ENCODE measurements around the gene KNDC1.

The KNDC1 gene

DNA sequence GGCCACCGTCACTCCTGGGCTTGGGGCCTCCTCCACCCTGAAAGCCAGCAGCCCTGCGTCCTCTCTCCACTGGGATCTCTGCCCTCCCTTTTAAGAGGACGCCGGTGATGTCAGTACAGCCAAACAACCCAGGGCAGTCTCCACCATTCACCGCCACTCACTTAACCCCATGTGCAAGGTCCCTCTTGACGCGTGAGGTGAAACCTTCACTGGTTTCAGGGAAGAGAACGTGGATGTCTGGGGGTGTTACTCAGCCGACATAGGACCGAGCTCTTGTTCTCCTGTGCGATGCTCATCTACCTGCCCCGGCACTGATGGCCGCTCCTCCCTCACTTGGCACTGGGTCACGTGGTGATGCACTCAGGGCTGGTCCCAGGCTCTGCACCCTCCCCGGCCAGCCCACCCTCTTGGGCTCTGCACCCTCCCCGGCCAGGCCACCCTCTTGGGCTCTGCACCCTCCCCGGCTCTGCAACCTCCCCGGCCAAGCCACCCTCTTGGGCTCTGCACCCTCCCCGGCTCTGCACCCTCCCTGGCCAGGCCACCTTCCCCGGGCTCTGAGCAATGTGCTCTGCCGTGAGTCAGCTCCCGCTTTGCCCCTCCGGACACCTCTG, 36.2 kb upstream of the KNDC1 start:
- no peaks in the 10 kb centered on the region for H3K9me2 ChIP-seq (ENCODE audit: low read depth, low read length)
- no peaks in the 10 kb centered on the region for H3K36me3 ChIP-seq (ENCODE audit: insufficient read depth, low read length)
- no peak overlapping the region for H3K4me2 ChIP-seq (ENCODE audit: low read length)
- no peaks in the 10 kb centered on the region for H3K79me2 ChIP-seq (ENCODE audit: insufficient read depth, low read length)
- no peak overlapping the region for H3K27ac ChIP-seq (ENCODE audit: low read depth, low read length, poor library complexity, severe bottlenecking)
- TF ChIP-seq, protein P1, sequence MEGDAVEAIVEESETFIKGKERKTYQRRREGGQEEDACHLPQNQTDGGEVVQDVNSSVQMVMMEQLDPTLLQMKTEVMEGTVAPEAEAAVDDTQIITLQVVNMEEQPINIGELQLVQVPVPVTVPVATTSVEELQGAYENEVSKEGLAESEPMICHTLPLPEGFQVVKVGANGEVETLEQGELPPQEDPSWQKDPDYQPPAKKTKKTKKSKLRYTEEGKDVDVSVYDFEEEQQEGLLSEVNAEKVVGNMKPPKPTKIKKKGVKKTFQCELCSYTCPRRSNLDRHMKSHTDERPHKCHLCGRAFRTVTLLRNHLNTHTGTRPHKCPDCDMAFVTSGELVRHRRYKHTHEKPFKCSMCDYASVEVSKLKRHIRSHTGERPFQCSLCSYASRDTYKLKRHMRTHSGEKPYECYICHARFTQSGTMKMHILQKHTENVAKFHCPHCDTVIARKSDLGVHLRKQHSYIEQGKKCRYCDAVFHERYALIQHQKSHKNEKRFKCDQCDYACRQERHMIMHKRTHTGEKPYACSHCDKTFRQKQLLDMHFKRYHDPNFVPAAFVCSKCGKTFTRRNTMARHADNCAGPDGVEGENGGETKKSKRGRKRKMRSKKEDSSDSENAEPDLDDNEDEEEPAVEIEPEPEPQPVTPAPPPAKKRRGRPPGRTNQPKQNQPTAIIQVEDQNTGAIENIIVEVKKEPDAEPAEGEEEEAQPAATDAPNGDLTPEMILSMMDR (IDR thresholded peaks at IDR 0.05; ENCODE audit: low read length) = no peak
- no peak for TF ChIP-seq EZH2 (IDR thresholded peaks at IDR 0.05; ENCODE audit: borderline replicate concordance, low read length)
- H3K9ac ChIP-seq (ENCODE audit: low read length) = no peak overlapping the region
- H3F3A ChIP-seq (ENCODE audit: insufficient read depth, low read length) = no peaks in the 10 kb centered on the region
- no peaks in the 10 kb centered on the region for H3K27me3 ChIP-seq (ENCODE audit: insufficient read depth, low read length)
- no peaks in the 10 kb centered on the region for H4K20me1 ChIP-seq (ENCODE audit: insufficient read depth, low read length)
- H2AFZ ChIP-seq (ENCODE audit: low read length) = no peak overlapping the region
- no peak overlapping the region for H3K4me3 ChIP-seq (ENCODE audit: low read depth, low read length, poor library complexity, severe bottlenecking)
- no peaks in the 10 kb centered on the region for H3K9me3 ChIP-seq (ENCODE audit: low read length)
- no peaks in the 10 kb centered on the region for H3K4me1 ChIP-seq (ENCODE audit: insufficient read depth, low read length, severe bottlenecking)

DNA sequence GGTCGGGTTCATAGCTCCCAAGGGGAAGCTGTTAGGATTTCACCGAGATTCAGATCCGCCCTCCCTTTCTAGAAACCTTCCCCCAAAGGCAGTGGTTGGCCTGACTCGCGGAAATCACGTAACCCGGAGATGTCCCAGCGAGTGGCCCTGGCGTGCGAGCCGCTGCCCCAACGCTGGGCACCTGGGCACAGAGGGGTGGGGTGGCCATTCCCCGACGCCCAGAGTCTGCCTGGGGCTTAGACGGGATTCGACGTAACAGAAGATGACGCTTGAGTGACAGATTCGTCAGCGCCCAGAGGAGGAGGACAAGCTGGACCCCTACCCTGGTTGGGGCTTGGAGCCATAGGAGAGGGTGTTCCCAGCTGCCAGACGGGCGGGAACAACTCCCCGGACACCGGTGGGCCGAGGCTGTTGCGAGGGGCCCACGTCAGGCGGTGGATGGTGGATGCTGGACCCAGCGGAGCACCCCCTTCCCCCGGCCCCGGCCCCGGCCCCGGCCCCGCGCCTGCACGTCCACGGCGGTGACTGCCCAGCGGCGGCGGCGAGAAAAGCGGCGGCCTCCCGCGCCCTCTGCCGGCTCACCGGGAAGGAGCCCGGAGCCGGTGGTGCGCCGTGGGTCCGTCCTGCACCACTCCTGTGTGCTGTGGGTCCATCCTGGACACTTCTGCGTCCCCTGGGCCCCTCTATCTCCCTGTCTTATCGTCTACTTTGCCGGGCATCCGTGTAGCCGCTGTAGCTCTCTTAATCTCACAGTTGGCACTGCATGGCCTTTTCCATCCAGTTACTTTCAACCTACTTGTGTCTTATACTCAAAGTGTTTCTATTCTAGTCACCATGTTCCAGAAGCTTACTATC, 35.4 kb upstream of the KNDC1 start:
- Histone ChIP-seq H3K9ac (ENCODE audit: low read length) (no peak overlapping the region), H3K4me1 (ENCODE audit: insufficient read depth, low read length, severe bottlenecking) (no peaks in the 10 kb centered on the region), H3F3A (ENCODE audit: insufficient read depth, low read length) (no peaks in the 10 kb centered on the region), H3K4me3 (ENCODE audit: low read depth, low read length, poor library complexity, severe bottlenecking) (no peak overlapping the region), H3K36me3 (ENCODE audit: insufficient read depth, low read length) (no peaks in the 10 kb centered on the region), H2AFZ (ENCODE audit: low read length) (no peak overlapping the region), H3K27me3 (ENCODE audit: insufficient read depth, low read length) (no peaks in the 10 kb centered on the region), H3K9me2 (ENCODE audit: low read depth, low read length) (no peaks in the 10 kb centered on the region), H3K79me2 (ENCODE audit: insufficient read depth, low read length) (no peaks in the 10 kb centered on the region), H4K20me1 (ENCODE audit: insufficient read depth, low read length) (no peaks in the 10 kb centered on the region), H3K9me3 (ENCODE audit: low read length) (no peaks in the 10 kb centered on the region), H3K27ac (ENCODE audit: low read depth, low read length, poor library complexity, severe bottlenecking) (no peak overlapping the region), H3K4me2 (ENCODE audit: low read length) (no peak overlapping the region)
- TF ChIP-seq, protein P1 (IDR thresholded peaks at IDR 0.05; ENCODE audit: low read length) = no peak
- TF ChIP-seq EZH2 (IDR thresholded peaks at IDR 0.05; ENCODE audit: borderline replicate concordance, low read length) = no peak

DNA sequence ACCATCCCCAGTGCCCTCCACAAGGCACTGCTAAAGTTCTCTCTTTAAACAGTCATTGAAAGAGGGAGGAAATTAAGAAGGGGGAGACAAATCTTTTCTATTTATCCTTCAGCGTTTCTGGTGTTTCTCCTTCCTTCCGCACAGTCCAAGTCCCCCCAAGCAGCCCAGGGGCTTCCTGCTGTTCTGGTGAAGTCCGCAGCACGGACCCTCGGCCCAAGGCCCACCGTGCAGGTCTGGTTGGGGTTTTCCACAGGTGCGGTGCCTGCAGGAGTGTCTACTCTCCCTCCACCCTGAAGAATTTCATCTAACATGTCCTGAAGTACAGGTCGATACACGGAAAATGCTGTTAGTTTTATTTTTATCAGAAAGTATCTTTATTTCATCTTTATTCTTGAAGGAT, 34.1 kb upstream of the KNDC1 start:
- H3K79me2 ChIP-seq (ENCODE audit: insufficient read depth, low read length) = no peaks in the 10 kb centered on the region
- no peak overlapping the region for H3K27ac ChIP-seq (ENCODE audit: low read depth, low read length, poor library complexity, severe bottlenecking)
- H3K36me3 ChIP-seq (ENCODE audit: insufficient read depth, low read length) = no peaks in the 10 kb centered on the region
- TF ChIP-seq EZH2 (IDR thresholded peaks at IDR 0.05; ENCODE audit: borderline replicate concordance, low read length) = no peak
- TF ChIP-seq, protein P1 (IDR thresholded peaks at IDR 0.05; ENCODE audit: low read length) = no peak
- H2AFZ ChIP-seq (ENCODE audit: low read length) = no peak overlapping the region
- H3K4me2 ChIP-seq (ENCODE audit: low read length) = no peak overlapping the region
- H4K20me1 ChIP-seq (ENCODE audit: insufficient read depth, low read length) = no peaks in the 10 kb centered on the region
- no peak overlapping the region for H3K9ac ChIP-seq (ENCODE audit: low read length)
- H3K4me3 ChIP-seq (ENCODE audit: low read depth, low read length, poor library complexity, severe bottlenecking) = no peak overlapping the region
- no peaks in the 10 kb centered on the region for H3K9me3 ChIP-seq (ENCODE audit: low read length)
- H3K27me3 ChIP-seq (ENCODE audit: insufficient read depth, low read length) = no peaks in the 10 kb centered on the region
- H3K4me1 ChIP-seq (ENCODE audit: insufficient read depth, low read length, severe bottlenecking) = no peaks in the 10 kb centered on the region
- H3F3A ChIP-seq (ENCODE audit: insufficient read depth, low read length) = no peaks in the 10 kb centered on the region
- H3K9me2 ChIP-seq (ENCODE audit: low read depth, low read length) = no peaks in the 10 kb centered on the region
